Measurements from ENCODE around the gene SLC6A18.

DNA sequence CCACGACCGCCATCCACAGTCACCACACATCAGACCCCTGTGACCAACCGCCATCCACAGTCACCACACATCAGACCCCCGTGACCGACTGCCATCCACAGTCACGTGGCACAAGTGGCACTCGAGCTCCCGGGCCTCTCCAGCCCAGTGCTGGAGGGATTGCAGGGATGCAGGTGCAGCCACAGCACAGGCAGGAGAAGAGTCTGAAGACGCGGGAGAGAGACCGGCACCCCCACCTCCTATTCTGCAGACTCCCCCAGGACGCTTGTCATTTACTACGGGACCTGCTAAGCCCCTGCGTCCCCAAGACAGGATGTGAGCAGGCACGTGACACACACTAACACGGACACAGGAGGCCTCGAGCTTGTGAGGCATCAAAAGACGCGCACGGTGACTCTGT lies 48.6 kb downstream of the SLC6A18 start:
- TF ChIP-seq POLR2A (IDR thresholded peaks at IDR 0.05; ENCODE audit: low read depth, low read length) (no peak), TAF1 (IDR thresholded peaks at IDR 0.05; ENCODE audit: low read depth, low read length) (no peak), POLR2AphosphoS5 (IDR thresholded peaks at IDR 0.05; ENCODE audit: low read depth, low read length) (no peak), PAX5 (IDR thresholded peaks at IDR 0.05; ENCODE audit: insufficient read depth, low read length, severe bottlenecking) (no peak)
